ENCODE results near the gene LRRN4. TPM values are rescaled to one million over a fixed set of nuclear protein-coding genes. Genes with fewer than 3 reads are reported as not detected.
A peak's percentile ranks its signal among the peaks of the same experiment; 100 is the strongest.

LRRN4 gene
- total and polyA plus RNA-seq, 2 of the 4 experiments (the other 2 are of a cell fraction), result under 0.01 to 0.19 TPM

- no peak overlapping the region for H4K91ac ChIP-seq (ENCODE audit: insufficient read depth, low read depth, low read length)
- no peak overlapping the region for H3K18ac ChIP-seq (ENCODE audit: low read depth, low read length)
- 0 out of 2 replicates have a peak overlapping the region, but pooled peaks have one; percentile 27 for H3K9ac ChIP-seq (ENCODE audit: low read depth, low read length)
- H3K27me3 ChIP-seq (ENCODE audit: control insufficient read depth, insufficient read depth, low read length), result no peaks in the 10 kb centered on the region
- peaks cover 11 to 41% of the 10 kb centered on the region in 2 experiments for H3K79me1 ChIP-seq (ENCODE audit: low read depth in 1 of 2, low read length in 2 of 2)
- H4K5ac ChIP-seq (ENCODE audit: low read depth, low read length), result no peak overlapping the region
- no peak overlapping the region for H3K4ac ChIP-seq (ENCODE audit: low read depth, low read length)
- TF ChIP-seq FOS (IDR thresholded peaks at IDR 0.05; ENCODE audit: low read depth, low read length) (no peak), RAD21 (IDR thresholded peaks at IDR 0.05; ENCODE audit: low read length) (no peak), CHD1 (IDR thresholded peaks at IDR 0.05; ENCODE audit: low read depth, low read length) (no peak), MAZ (IDR thresholded peaks at IDR 0.05; ENCODE audit: borderline replicate concordance, low read depth, low read length) (no peak), NFE2L2 (IDR thresholded peaks at IDR 0.05; ENCODE audit: low read depth, low read length) (no peak), RCOR1 (IDR thresholded peaks at IDR 0.05; ENCODE audit: insufficient replicate concordance, low read length) (no peak), ELK1 (IDR thresholded peaks at IDR 0.05; ENCODE audit: borderline replicate concordance, low read depth, low read length) (no peak), RFX5 (IDR thresholded peaks at IDR 0.05; ENCODE audit: low read depth, low read length) (no peak), SMC3 (IDR thresholded peaks at IDR 0.05; ENCODE audit: low read depth, low read length) (no peak), MAFK (IDR thresholded peaks at IDR 0.05; ENCODE audit: low read depth, low read length) (no peak), MXI1 (IDR thresholded peaks at IDR 0.05; ENCODE audit: borderline replicate concordance, low read depth, low read length) (no peak), POLR2A (IDR thresholded peaks at IDR 0.05; ENCODE audit: low read depth, low read length) (no peak)
- TF ChIP-seq, protein P1, sequence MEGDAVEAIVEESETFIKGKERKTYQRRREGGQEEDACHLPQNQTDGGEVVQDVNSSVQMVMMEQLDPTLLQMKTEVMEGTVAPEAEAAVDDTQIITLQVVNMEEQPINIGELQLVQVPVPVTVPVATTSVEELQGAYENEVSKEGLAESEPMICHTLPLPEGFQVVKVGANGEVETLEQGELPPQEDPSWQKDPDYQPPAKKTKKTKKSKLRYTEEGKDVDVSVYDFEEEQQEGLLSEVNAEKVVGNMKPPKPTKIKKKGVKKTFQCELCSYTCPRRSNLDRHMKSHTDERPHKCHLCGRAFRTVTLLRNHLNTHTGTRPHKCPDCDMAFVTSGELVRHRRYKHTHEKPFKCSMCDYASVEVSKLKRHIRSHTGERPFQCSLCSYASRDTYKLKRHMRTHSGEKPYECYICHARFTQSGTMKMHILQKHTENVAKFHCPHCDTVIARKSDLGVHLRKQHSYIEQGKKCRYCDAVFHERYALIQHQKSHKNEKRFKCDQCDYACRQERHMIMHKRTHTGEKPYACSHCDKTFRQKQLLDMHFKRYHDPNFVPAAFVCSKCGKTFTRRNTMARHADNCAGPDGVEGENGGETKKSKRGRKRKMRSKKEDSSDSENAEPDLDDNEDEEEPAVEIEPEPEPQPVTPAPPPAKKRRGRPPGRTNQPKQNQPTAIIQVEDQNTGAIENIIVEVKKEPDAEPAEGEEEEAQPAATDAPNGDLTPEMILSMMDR (conservative IDR thresholded peaks at IDR 0.05; ENCODE audit: low read depth, low read length), result no peak
- TF ChIP-seq, protein P2, sequence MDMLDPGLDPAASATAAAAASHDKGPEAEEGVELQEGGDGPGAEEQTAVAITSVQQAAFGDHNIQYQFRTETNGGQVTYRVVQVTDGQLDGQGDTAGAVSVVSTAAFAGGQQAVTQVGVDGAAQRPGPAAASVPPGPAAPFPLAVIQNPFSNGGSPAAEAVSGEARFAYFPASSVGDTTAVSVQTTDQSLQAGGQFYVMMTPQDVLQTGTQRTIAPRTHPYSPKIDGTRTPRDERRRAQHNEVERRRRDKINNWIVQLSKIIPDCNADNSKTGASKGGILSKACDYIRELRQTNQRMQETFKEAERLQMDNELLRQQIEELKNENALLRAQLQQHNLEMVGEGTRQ (IDR thresholded peaks at IDR 0.05; ENCODE audit: low read depth, low read length), result no peak
- intact Hi-C loops (cut with micrococcal nuclease), result loop anchor here (1.0 kb wide), 1 partner anchor 478 kb away; no protein-coding TSS in a partner anchor
- H2BK120ac ChIP-seq (ENCODE audit: low read depth, low read length), result no peak overlapping the region
- H4K8ac ChIP-seq (ENCODE audit: low read depth in 2 of 2, low read length in 2 of 2), result no peak overlapping the region
- peak overlapping the region; percentile 98 for H3K4me2 ChIP-seq (ENCODE audit: low read depth, low read length)
- H4K20me1 ChIP-seq (ENCODE audit: insufficient read depth, low read length), result peaks cover 24% of the 10 kb centered on the region
- dilution Hi-C loops (cut with HindIII; ENCODE audit: low sequenced_read_pairs, unreplicated experiment), result no loop called here
- peak overlapping the region; percentile 92; the same call in 1 of the 2 replicates for H3K23ac ChIP-seq (ENCODE audit: low read depth, low read length)
- no CpG with 5 or more reads among the region's 3 CpGs for WGBS, 2 experiments (ENCODE audit: extremely low coverage in 2 of 2, insufficient read length in 1 of 2)
- peaks cover 3% of the 10 kb centered on the region for H3K4me1 ChIP-seq (ENCODE audit: control insufficient read depth, insufficient read depth, low read length)
- in situ Hi-C loops (cut with MboI; ENCODE audit: low sequenced_read_pairs), result no loop called here
- no peak for ATAC-seq (ENCODE audit: low read depth)
- no peak overlapping the region for H2AK9ac ChIP-seq (replicated peaks; ENCODE audit: low read depth, low read length, poor library complexity)
- ChIA-PET POLR2A (ENCODE audit: unreplicated experiment) (interaction anchor here (1.0 kb wide), 1 partner anchor 478 kb away, joined by 3 read pairs; no protein-coding TSS in a partner anchor), CTCF (interaction anchor here (1.2 kb wide), 1 partner anchor 10 kb away, joined by 3 read pairs; no protein-coding TSS in a partner anchor)
- no peak overlapping the region for H3K14ac ChIP-seq (replicated peaks; ENCODE audit: low read depth, low read length)
- no peak overlapping the region for H2AFZ ChIP-seq (replicated peaks; ENCODE audit: low read length, poor library complexity)
- DNase-seq, result no peak
- peaks cover 3% of the 10 kb centered on the region for H3K9me1 ChIP-seq (ENCODE audit: insufficient read depth, low read length)
- no peak overlapping the region for H2BK15ac ChIP-seq (ENCODE audit: low read depth, low read length)
- no peak overlapping the region for H2BK20ac ChIP-seq (ENCODE audit: low read depth, low read length)
- peaks cover 10% of the 10 kb centered on the region for H3K36me3 ChIP-seq (ENCODE audit: control insufficient read depth, insufficient read depth, low read length)
- TSS peak; percentile 51 for BruUV-seq (replicated peaks)
- H3K4me3 ChIP-seq (ENCODE audit: insufficient read depth, low read depth, low read length), result peak overlapping the region; percentile 92
- no peak overlapping the region for H3K27ac ChIP-seq (ENCODE audit: insufficient read depth, low read length)
- no peak overlapping the region for H2AK5ac ChIP-seq (ENCODE audit: low read depth, low read length)
- H2BK5ac ChIP-seq (ENCODE audit: low read depth, low read length, poor library complexity, severe bottlenecking), result no peak overlapping the region
- H3K56ac ChIP-seq (ENCODE audit: extremely low read depth, insufficient read depth, low read length), result no peak overlapping the region
- no peaks in the 10 kb centered on the region for H3K9me3 ChIP-seq (ENCODE audit: control insufficient read depth, insufficient read depth, low read length)
Observed at GRCh38 chr20:6007529-6008103, 46.2 kb downstream of the LRRN4 start.

All from IMR-90 (cell line).